Measurements from ENCODE around the gene GTF2I.
"Not testable (repeated sequence)": the region's sequence is repeated elsewhere in the genome, so short reads cannot be mapped to it uniquely, and the experiment has no call there.

Gene GTF2I

DNA sequence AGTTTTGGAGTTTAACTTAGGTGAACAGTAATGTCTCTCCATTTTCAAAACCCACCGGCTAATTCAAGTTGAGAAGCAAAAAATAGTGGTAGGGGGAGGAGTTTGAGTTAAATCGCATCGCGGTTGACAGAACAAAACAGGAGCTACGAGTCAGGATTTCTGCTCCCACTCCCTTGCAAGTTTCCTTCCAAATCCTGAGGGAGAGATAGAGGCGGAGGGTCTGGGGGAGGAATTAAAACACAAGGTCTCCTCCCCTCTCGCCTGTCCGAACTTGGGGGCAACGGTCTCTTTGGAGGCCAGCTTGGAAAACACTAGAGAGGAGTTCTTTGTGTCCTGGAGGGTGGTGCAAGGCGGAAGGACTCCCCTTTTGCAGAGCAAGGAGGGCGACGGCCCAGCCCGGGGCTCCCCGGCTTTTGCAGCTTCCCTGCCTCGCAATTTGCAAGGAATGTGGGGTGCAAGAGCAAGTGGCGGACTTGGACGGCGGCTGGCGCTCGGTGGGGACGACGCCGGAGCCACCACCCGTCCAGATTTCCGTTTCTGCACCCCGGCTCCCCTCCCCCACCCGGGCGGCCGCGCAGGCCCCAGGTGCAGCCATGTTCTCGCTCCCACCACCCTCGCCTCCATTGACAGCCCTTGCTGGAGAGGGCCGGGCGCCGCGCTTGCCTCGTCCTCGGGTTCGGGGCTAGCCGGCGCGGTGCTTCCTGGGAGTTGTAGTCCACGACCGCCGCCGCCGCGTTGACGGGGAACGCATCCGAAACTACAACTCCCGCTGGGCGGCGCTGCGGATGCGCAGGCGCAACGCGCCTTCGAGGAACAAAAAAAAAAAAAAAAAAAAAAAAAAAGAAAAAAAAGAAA is 454 bp upstream of the GTF2I start:
- peak; percentile 98 for DNase-seq

DNA sequence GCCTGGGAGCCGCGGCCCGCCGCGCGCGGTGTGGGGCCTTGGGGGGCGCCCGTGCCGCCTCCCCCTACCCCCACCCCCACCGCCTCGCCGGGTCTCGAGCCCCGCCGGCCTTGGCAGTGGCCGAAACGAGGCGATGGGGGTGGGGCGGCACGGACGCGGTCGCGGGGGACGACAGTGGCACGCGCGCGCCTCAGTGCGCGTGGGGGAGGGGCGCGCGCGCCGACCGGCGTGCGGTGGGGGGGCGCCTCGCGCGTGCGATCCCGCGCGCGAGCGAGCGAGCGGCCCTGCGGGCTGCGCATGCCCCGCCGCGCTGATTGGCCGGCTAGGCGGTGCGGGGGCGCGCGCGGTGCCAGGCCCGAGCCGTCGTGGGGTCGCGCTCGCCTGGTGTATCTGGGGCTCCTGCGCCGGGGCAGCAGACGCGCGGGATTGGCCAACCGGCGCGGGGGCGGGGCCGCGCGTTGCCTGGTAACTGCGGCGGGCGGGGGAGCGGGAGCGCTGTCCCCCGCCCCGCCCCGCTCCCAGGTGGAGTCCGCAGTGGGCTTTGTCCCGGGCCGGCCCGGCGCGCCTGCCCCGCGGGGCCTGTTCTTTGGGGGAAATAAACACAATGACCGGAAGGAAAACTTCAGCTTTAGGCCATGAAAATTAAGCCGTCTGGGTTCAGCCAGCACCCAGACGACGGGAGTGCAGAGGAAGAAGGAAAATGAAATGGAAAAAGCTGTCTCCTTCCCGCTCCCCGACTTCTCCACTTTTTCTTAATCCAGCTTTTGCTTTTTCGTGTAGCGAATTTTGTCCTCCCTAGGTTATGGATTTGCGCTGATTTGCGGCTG is 873 bp downstream of the GTF2I start:
- DNase-seq: peak; percentile 93

DNA sequence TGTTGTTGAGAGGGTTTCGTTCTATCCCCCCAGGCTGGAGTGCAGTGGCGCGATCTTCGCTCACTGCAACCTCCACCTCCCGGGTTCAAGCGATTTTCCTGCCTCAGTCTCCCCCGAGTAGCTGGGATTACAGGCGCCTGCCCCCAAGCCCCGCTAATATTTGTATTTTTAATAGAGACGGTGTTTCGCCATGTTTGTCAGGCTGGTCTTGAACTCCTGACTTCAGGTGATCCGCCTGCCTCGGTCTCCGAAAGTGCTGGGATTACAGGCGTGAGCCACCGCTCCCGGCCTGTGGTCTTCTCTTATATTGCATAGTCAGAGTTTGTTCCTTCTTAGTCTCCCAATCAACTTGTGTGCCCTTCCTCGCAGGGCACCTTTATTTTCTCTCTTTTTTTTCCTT is 2.7 kb downstream of the GTF2I start:
- DNase-seq: not testable (repeated sequence)

DNA sequence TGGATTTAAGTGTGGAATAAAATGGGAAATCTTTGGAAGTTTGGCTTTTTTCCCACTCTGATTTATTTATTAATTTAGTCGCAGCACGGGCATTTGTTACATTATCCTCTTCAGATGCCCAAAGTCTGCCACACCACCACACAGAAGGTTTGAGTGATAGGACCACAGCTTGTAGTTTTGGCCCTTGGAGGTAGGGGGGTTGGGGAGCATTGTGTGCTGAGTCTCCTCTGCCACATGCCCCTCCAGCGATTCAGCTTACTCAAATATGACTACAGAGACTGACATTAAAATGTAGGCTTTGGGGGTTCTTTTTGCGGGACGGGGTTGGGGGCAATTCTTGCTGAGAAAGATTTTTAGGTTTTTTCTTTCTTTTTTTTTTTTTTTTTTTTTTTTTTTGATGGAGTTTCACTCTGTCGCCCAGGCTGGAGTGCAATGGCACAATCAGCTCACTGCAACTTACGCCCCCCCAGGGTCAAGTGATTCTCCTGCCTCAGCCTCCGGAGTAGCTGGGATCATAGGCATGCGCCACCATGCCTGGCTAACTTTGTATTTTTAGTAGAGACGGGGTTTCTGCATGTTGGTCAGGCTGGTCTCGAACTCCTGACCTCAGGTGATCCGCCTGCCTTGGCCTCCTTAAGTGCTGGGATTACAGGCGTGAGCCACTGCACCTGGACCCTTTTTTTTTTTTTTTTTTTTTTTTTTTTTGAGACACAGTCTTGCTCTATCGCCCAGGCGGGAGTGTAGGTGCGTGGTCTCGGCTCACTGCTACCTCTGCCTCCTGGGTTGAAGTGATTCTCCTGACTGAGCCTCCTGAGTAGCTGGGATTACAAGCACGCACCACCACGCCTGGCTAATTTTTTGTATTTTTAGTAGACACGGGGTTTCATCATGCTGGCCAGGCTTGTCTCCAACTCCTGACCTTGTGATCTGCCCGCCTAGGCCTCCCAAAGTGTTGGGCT is 4.6 kb downstream of the GTF2I start:
- DNase-seq: not testable (repeated sequence)

DNA sequence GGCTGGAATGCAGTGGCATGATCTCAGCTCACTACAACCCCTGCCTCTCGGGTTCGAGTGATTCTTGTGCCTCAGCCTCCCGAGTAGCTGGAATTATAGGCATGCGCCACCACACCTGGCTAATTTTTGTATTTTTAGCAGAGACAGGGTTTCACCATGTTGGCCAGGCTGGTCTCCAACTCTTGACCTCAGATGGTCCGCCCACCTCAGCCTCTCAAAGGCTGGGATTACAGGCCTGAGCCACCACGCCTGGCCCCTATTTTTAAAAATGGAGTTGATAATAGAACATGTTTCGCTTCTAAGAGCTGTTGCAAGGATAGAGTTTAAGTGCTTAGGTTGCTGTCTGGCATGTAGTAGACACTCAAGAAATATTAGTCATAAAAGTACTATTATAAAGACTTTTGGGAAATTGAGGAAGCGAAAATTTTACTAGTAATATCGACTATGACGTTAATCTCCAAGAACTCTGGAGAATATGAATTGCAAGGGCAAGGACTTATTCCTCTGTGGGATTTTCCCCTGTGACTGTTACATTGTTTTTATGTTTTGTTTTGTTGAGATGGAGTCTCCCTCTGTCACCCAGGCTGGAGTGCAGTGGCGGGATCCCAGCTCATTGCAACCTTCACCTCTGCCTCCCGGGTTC is 7.9 kb downstream of the GTF2I start:
- DNase-seq: no peak

DNA sequence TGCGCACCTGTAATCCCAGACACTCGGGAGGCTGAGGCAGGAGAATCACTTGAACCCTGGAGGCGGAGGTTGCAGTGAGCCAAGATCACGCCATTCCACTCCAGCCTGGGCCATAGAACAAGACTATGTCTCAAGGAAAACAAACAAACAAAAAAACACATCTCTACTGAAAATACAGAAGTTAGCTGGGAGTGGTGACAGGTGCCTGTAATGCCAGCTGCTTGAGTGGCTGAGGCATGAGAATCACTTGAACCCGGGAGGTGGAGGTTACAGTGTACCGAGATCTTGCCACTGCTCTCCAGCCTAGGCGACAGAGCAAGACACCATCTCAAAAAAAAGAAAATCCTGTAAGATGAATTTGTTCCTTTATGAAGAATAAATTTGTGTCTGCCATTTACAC is 9.5 kb downstream of the GTF2I start:
- not testable (repeated sequence) for DNase-seq

DNA sequence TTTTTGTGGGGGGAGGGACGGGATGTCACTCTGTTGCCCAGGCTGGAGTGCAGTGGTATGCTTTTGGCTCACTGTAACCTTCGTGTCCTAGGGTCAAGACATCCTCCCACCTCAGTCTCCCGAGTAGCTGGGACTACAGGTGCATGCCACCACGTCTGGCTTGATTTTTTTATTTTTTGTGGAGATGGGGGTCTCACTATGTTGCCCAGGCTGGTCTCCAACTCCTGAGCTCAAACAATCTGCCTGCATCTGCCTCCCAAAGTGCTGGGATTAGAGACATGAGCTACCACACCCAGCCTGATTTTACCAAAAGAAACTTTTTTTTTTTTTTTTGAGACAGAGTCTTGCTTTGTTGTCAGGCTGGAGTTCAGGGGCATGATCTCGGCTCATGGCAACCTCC is 10.0 kb downstream of the GTF2I start:
- not testable (repeated sequence) for DNase-seq

DNA sequence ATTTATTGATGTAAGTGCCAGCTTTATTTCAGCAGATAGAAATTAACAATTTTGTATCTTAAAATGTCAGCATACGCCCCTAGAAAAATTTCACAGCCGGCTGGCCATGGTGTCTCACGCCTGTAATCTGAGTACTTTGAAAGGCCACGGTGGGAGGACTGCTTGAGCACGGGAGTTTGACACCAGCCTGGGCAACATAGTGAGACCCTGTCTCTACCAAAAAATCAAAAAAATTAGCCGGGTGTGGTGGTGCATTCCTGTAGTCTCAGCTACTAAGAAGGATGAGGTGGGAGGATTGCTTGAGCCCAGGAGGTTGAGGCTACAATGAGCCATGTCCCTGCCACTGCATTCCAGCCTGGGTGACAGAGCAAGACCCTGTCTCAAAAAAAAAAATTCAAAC is 14.1 kb downstream of the GTF2I start:
- DNase-seq: no peak

DNA sequence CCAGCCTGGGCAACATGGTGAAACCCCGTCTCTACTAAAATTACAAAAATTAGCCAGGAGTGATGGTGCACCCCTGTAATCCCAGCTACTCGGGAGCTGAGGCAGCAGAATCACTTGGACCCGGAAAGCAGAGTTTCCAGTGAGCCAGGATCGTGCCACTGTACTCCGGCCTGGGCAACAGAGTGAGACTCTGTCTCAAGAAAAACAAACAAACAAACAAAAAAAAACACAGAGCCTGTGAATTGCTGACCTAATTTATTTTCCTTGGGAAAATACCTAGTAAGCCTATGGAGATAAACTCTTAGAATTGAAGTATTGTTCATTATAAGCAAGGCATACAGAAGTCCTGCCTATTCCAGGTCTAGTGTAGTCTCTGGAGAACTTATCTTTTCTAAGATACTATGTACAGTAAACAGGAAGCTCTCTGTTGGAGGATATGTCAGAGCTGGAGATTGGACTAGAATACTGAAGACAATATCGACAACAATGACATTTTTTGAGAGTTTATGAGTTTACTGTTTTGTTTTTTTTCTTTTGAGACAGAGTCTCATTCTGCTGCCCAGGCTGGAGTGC is 14.9 kb downstream of the GTF2I start:
- DNase-seq: no peak

DNA sequence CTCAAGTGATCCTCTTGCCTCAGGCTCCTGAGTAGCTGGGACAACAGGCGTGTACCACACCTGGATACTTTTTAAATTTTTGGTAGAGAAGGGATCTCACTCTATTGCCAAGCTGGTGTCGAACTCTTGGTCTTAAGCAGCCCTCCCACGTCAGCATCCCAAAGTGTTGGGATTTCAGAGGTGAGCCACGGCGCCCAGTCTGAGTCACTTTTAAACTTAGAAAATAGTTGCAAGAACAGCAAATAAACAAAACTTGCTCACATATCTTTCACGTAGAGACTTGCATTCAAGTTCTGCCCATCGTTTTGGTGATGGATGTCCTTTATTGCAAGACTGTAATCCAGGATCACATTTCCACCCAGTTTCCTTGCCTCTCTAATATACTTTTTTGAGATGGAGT is 16.6 kb downstream of the GTF2I start:
- no peak for DNase-seq

DNA sequence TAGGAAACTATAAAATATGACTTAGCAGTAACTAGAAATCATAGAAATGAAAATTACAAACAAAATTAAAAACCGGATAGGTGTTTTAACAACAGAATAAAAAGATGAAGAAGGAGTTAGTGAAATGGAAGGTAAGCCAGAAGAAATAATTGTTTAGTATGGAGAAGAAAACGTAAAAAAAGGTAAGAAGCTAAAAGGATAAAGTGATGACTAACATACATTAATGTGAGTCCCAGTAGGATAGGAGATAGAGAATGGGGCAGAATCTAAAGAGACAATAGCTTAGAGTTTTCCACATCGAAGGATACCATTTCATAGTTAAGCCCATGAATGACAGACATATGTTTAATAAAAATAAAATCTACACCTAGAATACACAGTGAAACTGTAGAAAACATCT is 25.3 kb downstream of the GTF2I start:
- no peak for DNase-seq

DNA sequence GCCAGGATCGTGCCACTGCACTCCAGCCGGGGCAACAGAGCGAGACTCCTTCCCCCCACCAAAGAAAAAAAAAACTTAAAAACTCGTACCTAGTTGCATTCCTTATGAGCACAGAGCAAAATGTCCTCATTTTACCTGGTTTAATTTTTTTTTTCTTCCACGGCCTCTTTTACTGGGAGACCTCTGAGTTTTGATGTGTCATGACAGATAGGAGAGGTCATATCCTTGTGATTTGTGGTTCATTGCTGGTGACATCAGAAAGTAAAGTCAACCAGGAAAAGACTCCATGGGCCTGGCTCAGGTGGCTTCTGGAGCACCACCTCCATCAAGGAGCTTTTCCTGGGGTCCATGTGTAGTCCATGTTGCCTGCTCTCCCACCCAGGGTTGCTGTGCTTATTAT is 26.3 kb downstream of the GTF2I start:
- no peak for DNase-seq

DNA sequence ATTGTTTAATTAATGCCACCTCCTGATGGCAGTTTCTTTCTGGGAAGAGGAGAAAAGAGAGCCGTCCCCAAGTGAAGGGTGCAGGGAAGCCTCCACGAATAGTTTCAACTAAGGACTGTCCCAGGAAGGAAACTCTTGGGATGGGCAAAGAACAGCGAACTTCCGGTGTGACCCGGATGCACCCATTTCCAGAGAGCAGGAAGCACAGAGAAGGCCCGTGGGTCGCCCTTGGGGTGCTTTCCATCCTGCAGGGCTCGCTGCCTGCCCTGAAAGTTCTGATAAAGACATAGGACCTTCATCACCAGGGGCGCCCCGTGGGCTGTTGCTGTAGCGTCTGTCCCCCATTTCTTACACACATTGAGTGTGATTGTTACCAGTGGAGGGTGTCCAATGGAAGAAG is 27.0 kb downstream of the GTF2I start:
- no peak for DNase-seq

DNA sequence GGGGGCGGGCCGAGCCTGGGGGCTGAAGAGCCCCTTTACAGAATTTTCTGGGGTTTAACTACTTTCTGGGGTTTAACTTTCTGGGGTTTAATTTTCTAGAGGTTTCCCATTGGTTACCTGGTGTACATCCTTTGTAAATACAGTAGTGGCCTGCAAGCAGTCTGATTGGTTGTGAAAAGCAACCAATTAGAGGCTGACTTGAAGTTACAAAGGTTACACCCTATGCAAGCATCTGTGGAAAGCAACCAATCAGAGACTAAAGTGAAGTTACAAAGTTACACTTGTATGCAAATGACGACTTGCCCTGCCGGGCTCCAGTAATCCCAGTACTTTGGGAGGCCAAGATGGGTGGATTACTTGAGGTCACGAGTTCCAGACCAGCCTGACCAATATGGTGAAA is 27.4 kb downstream of the GTF2I start:
- DNase-seq: no peak

DNA sequence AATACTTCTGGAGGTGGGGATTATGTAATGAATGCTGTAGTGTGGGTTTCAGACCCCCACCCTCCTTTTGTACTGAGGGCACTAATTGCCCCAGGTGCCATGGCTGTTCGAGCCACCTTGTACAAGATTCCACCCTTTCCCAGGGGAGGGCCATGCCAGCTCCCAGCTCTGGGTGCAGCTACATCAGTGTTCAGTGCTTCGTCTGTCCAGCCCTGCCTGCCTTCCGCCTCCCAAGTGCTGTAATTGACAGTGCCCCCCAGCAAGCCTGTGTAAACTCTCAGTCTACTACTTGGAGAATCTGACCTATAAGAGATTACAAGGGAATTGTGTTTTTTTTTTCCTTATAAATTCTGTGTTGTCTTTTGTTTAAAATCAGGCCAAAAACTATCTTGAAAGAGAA is 33.0 kb downstream of the GTF2I start:
- no peak for DNase-seq

DNA sequence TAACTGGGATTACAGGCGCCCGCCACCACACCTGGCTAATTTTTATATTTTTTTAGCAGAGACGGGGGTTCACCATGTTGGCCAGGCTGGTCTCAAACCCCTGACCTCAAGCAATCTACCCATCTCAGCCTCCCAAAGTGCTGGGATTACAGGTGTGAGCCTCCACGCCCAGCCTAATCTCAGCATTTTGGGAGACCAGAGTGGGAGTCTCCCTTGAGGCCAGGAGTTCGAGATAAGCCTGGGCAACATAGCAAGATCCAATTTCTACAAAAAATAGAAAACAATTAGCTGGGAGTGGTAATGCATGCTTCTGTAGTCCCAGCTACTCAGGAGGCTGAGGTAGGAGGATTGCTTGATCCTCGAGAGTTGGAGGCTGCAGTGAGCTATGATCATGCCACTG is 46.9 kb downstream of the GTF2I start:
- not testable (repeated sequence) for DNase-seq

DNA sequence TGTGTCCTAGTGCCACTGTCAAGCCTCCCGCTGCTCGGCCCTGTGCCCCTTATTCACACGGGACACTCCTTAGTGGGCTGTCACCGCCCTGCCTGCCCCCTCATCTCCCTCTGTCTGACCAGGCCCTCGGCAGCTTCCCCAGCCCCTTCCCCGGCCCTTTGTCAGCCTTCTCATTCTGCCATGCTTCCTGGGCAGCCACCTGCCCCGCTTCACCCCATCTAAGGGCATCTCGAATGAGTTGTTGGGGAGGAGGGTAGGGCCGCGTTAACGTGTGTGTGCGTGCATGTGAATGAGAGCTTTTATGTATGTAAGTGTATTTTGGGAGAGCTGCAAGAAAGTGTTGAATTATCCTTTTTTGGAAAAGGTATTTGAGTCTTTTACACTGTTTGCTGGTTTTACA is 49.7 kb downstream of the GTF2I start:
- DNase-seq: no peak

DNA sequence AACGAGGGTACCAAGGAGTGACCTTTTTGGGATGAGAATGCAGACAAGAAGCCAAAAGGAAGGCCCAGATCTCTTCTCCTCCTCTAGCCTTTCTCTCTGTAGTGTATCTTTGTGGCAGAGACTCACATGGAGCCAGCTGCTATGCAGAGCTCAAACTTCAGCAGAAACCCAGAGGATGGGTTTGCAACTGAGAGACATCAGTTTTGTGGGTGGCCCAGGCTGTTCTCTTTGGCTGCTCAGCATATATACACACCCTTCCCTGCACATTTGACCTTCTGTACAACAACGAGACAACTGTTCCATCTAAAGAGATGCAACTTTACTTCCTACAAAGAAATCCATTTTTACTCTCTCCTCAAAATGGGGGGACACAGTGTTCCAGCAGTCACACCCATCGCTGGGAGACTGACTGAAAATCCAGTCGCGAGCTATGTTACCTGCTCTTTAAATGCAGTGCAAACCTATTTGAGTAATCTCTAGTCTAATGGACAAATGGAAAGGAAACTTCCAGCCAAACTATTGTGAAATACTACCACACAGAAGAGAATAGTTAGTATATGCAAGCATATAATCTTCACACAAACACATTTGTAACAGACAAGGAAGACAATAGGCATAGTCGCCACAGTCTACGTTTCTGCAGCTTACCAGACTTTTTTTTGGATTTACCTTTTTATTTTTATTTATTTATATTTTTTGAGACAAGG is 51.2 kb downstream of the GTF2I start:
- DNase-seq: no peak

DNA sequence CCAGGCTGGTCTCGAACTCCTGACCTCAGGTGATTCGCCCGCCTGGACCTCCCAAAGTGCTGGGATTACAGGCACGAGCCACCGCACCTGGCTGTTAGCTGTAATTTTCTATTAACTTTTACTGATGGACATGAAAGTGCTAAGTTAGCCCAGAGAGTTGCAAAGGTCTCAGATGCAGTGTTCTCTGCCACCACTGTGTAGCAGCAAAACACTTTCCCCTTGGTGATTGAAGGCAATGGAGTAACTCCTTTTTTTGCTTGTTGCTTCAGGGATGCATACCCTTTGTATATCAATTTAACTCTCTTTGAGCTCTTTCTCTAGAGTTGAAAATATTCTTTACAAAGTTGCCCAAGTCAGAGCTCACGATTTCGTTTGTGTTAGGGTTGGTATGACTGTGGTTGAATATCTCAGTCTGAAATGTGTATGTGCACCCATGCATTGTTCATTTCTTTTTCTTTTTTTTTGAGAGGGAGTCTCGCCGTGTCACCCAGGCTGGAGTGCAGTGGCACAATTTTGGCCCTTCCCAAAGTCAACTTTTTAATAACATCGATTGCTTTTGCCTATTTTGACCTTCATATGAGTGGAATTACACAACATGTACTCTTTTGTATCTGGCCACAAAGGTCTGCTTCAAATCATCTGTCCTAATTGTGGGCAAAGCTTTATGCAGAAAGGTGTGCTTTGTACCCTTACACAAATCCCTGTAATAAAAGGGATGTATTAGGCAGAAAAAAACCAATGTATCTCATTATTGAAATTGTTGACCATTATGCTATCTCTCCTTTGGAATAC is 52.6 kb downstream of the GTF2I start:
- DNase-seq: no peak

DNA sequence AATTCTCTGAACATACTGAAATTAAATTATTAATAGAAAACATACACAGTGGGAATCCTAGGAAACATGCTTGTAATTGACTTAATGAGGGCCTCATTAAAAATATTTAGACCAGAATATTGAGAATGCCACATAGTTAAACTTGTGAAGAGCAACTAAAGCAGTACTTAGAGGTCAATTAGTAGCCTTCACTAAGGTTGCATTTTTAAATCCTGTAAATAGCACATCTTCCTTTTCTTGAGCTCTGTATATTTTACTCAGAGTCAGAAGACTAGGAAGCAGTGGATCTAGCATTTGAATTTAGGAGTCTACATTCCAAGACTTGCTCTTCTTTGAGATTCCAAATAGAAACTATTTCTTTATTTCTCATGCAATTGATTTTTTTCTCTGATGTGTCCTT is 56.0 kb downstream of the GTF2I start:
- DNase-seq: no peak

DNA sequence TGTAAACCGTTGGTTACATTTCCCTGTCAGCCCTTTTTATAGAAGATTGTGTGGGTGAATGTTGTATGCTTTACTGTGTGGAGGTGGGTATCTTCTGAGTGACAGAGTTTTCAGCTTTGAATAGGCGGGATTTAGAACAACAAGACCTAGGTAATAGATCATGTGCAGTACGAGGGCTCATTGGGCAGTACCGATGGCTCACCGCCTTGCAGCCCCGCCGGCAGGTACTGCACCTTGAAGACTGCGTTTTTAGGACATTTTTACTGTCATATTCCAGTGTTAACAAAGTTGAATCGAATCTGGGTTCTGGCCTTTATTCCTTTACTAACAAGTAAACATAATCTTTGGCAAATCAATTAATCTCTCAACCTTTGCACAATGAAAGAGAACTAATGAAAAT is 60.4 kb downstream of the GTF2I start:
- DNase-seq: no peak
